ENCODE data around the gene NOL4L. TPM values are rescaled to one million over a fixed set of nuclear protein-coding genes. Genes with fewer than 3 reads are reported as not detected.
A peak's percentile ranks its signal among the peaks of the same experiment; 100 is the strongest.

The NOL4L gene
- total RNA-seq, 1 donor from 2014 or later: 11.9 TPM

GRCh38 chr20:32534661-32535240, 50.4 kb downstream of the NOL4L start:
- Histone ChIP-seq H3F3A (ENCODE audit: low read depth) (peaks cover 30% of the 10 kb centered on the region), H3K79me2 (ENCODE audit: low read depth) (no peaks in the 10 kb centered on the region), H4K20me1 (ENCODE audit: low read depth) (peaks cover 21% of the 10 kb centered on the region), H3K27me3 (peaks cover 30% of the 10 kb centered on the region), H3K27ac (no peak overlapping the region), H3K36me3 (no peaks in the 10 kb centered on the region), H3K4me3 (no peak overlapping the region), H3K4me1 (peaks cover 31% of the 10 kb centered on the region), H3K4me2 (peak overlapping the region; percentile 93), H2AFZ (replicated peaks) (no peak overlapping the region), H3K9ac (no peak overlapping the region), H3K9me3 (ENCODE audit: low read depth) (no peaks in the 10 kb centered on the region)
- peaks cover 2% of the 10 kb centered on the region for H3K36me3 Mint-ChIP-seq
- peak overlapping the region; percentile 65 for H3K4me3 Mint-ChIP-seq
- no peak for DNase-seq (ENCODE audit: low spot score)
- TF ChIP-seq CTCF (IDR thresholded peaks at IDR 0.05): no peak
- peaks cover 11% of the 10 kb centered on the region for H3K27me3 Mint-ChIP-seq (ENCODE audit: insufficient read depth, low read depth)
- H3K27ac Mint-ChIP-seq: no peak overlapping the region
- no peaks in the 10 kb centered on the region for H3K9me3 Mint-ChIP-seq
- H3K4me1 Mint-ChIP-seq: peaks cover 46% of the 10 kb centered on the region

- H3K27ac ChIP-seq: no peak overlapping the region
- H3F3A ChIP-seq (ENCODE audit: low read depth): peaks cover 28% of the 10 kb centered on the region
- H4K20me1 ChIP-seq (ENCODE audit: low read depth): peaks cover 21% of the 10 kb centered on the region
- H2AFZ ChIP-seq (replicated peaks): no peak overlapping the region
- no peak overlapping the region for H3K4me3 ChIP-seq
- Mint-ChIP-seq H3K36me3 (peaks cover 2% of the 10 kb centered on the region), H3K4me3 (no peak overlapping the region), H3K27ac (no peak overlapping the region), H3K4me1 (peaks cover 50% of the 10 kb centered on the region), H3K9me3 (no peaks in the 10 kb centered on the region), H3K27me3 (ENCODE audit: insufficient read depth, low read depth) (peaks cover 11% of the 10 kb centered on the region)
- no peak for DNase-seq (ENCODE audit: low spot score)
- H3K9ac ChIP-seq: no peak overlapping the region
- no peaks in the 10 kb centered on the region for H3K36me3 ChIP-seq
- H3K79me2 ChIP-seq (ENCODE audit: low read depth): no peaks in the 10 kb centered on the region
- no peak for TF ChIP-seq CTCF (IDR thresholded peaks at IDR 0.05)
- no peak for TF ChIP-seq EZH2phosphoT487 (IDR thresholded peaks at IDR 0.05)
- TF ChIP-seq EZH2 (IDR thresholded peaks at IDR 0.05): no peak
- peaks cover 20% of the 10 kb centered on the region for H3K27me3 ChIP-seq
- no peaks in the 10 kb centered on the region for H3K9me3 ChIP-seq (ENCODE audit: low read depth)
- no peak overlapping the region for H3K4me2 ChIP-seq
- peaks cover 31% of the 10 kb centered on the region for H3K4me1 ChIP-seq
Observed at GRCh38 chr20:32533732-32534131, 51.4 kb downstream of the NOL4L start.

GRCh38 chr20:32532246-32532645, 52.9 kb downstream of the NOL4L start:
- Histone ChIP-seq H3K27me3 (peaks cover 5% of the 10 kb centered on the region), H3K27ac (no peak overlapping the region), H3K4me2 (no peak overlapping the region), H3K9ac (no peak overlapping the region), H3F3A (ENCODE audit: low read depth) (peaks cover 26% of the 10 kb centered on the region), H3K79me2 (ENCODE audit: low read depth) (no peaks in the 10 kb centered on the region), H3K4me3 (no peak overlapping the region), H3K36me3 (no peaks in the 10 kb centered on the region), H2AFZ (replicated peaks) (no peak overlapping the region), H4K20me1 (ENCODE audit: low read depth) (peaks cover 14% of the 10 kb centered on the region), H3K9me3 (ENCODE audit: low read depth) (no peaks in the 10 kb centered on the region), H3K4me1 (peaks cover 41% of the 10 kb centered on the region)
- Mint-ChIP-seq H3K4me1 (peaks cover 57% of the 10 kb centered on the region), H3K4me3 (no peak overlapping the region), H3K27me3 (ENCODE audit: insufficient read depth, low read depth) (peaks cover 11% of the 10 kb centered on the region), H3K36me3 (peaks cover 2% of the 10 kb centered on the region), H3K27ac (no peak overlapping the region), H3K9me3 (no peaks in the 10 kb centered on the region)
- DNase-seq (ENCODE audit: low spot score): no peak
- no peak for TF ChIP-seq EZH2phosphoT487 (IDR thresholded peaks at IDR 0.05)
- no peak for TF ChIP-seq CTCF (IDR thresholded peaks at IDR 0.05)
- no peak for TF ChIP-seq EZH2 (IDR thresholded peaks at IDR 0.05)

All from neural progenitor cell (in vitro differentiated cells).